PC-9 (cell line): ENCODE measurements around the gene ITM2C. TPM values are rescaled to one million over a fixed set of nuclear protein-coding genes. Genes with fewer than 3 reads are reported as not detected.

ENCODE experiments used
- BruUV-seq: library from RNA; stranded (reverse); fragments of 400-500 nt; replicated peaks from 2 replicates; lab custom pipeline; 2021; lab: Mats Ljungman, UMichigan
- CTCF ChIA-PET: fragments of 300-600 bp; sonication (Branson Sonifier 250); formaldehyde crosslinking; loops from one replicate; lab custom pipeline; 2022; ENCODE audit warnings: antibody characterized with exemption; lab: Charles Lee
- POLR2A ChIA-PET: fragments of 300-600 bp; sonication (Branson Sonifier 250); formaldehyde crosslinking; loops from one replicate; lab custom pipeline; 2022; ENCODE audit warnings: antibody characterized with exemption; ENCODE audit not compliant: unreplicated experiment; lab: Charles Lee
- DNase-seq, 2 experiments: peaks; one replicate each; pipeline versions ENCODE4 v3.0.0 to v3.0.0-alpha.2; 2015 to 2022; ENCODE audit warnings: mixed read lengths in 1 of 2
- H2AFZ ChIP-seq: fragments of 200-600 bp; sonication (generic); 2 replicates; pipeline ENCODE4 v1.8.1; 2017; ENCODE audit warnings: antibody characterized with exemption
- H3F3A ChIP-seq: fragments of 200-600 bp; sonication (generic); 2 replicates; pipeline ENCODE4 v1.8.1; 2017; ENCODE audit warnings: antibody characterized with exemption, mild to moderate bottlenecking, low read depth; ENCODE audit not compliant: insufficient read depth
- H3K27ac ChIP-seq: fragments of 200-600 bp; sonication (generic); 2 replicates; pipeline ENCODE4 v1.6.1; 2016; ENCODE audit warnings: mixed run types
- H3K27me3 ChIP-seq: fragments of 200-600 bp; sonication (generic); 2 replicates; pipeline ENCODE4 v1.6.1; 2016; ENCODE audit warnings: low read depth, mixed run types; ENCODE audit not compliant: insufficient read depth
- H3K36me3 ChIP-seq: fragments of 200-600 bp; sonication (generic); 2 replicates; pipeline ENCODE4 v1.6.1; 2016; ENCODE audit warnings: low read depth, mixed run types
- H3K4me1 ChIP-seq: fragments of 200-600 bp; sonication (generic); replicated peaks from 2 replicates; pipeline ENCODE4 v1.6.1; 2016; ENCODE audit warnings: mixed run types; ENCODE audit not compliant: insufficient read depth
- H3K4me2 ChIP-seq: fragments of 200-600 bp; sonication (generic); 2 replicates; pipeline ENCODE4 v1.6.1; 2017; ENCODE audit warnings: mixed run types
- H3K4me3 ChIP-seq: fragments of 200-600 bp; sonication (generic); 2 replicates; pipeline ENCODE4 v1.6.1; 2016; ENCODE audit warnings: mixed run types
- H3K79me2 ChIP-seq: fragments of 200-600 bp; sonication (generic); 2 replicates; pipeline ENCODE4 v1.6.1; 2017; ENCODE audit warnings: low read depth, mixed run types
- H3K9me2 ChIP-seq: fragments of 200-600 bp; sonication (generic); 2 replicates; pipeline ENCODE4 v1.8.1; 2017; ENCODE audit warnings: mild to moderate bottlenecking; ENCODE audit not compliant: insufficient read depth
- H3K9me3 ChIP-seq: fragments of 200-600 bp; sonication (generic); 2 replicates; pipeline ENCODE4 v1.8.1; 2016; ENCODE audit warnings: low read depth; ENCODE audit not compliant: insufficient read depth
- H4K20me1 ChIP-seq: fragments of 200-600 bp; sonication (generic); 2 replicates; pipeline ENCODE4 v1.8.1; 2017; ENCODE audit not compliant: insufficient read depth
- CTCF ChIP-seq: fragments of 200-600 bp; sonication (generic); conservative IDR thresholded peaks from 2 replicates; pipeline ENCODE4 v1.6.1; 2017; ENCODE audit warnings: mixed run types, antibody characterized with exemption, mild to moderate bottlenecking, moderate library complexity
- EZH2 ChIP-seq: fragments of 200-600 bp; sonication (generic); IDR thresholded peaks from 2 replicates; pipeline ENCODE4 v1.8.0; 2017; ENCODE audit warnings: antibody characterized with exemption, low read depth
- intact Hi-C: fragments of 100-400 bp; cut with micrococcal nuclease; formaldehyde crosslinking; loops from one replicate; pipeline ENCODE4 v1.10.0; 2022; ENCODE audit not compliant: unreplicated experiment
- total RNA-seq: library from RNA; stranded (reverse); gene quantifications from 2 replicates; pipeline ENCODE4 v1.2.3, GENCODE V29; 2021

Gene ITM2C
- total RNA-seq, 1 experiment from 2014 or later = 76.0 TPM

GRCh38 chr2:230899786-230900185, 35.0 kb downstream of the ITM2C start:
- ChIA-PET POLR2A (no interaction called here), CTCF (no interaction called here)
- Histone ChIP-seq H3K4me3 (no peak overlapping the region), H3K27me3 (peaks cover 41% of the 10 kb centered on the region), H3F3A (no peaks in the 10 kb centered on the region), H3K9me3 (no peaks in the 10 kb centered on the region), H3K9me2 (no peaks in the 10 kb centered on the region), H3K4me2 (no peak overlapping the region), H3K36me3 (no peaks in the 10 kb centered on the region), H3K4me1 (peaks cover 9% of the 10 kb centered on the region; the same call in 1 of the 2 replicates), H3K27ac (no peak overlapping the region), H3K79me2 (no peaks in the 10 kb centered on the region), H2AFZ (no peak overlapping the region), H4K20me1 (no peaks in the 10 kb centered on the region)
- BruUV-seq = no TSS peak
- DNase-seq = no peak
- no peak for TF ChIP-seq EZH2
- no peak for TF ChIP-seq CTCF
- intact Hi-C loops = no loop called here

GRCh38 chr2:230900336-230900995, 35.7 kb downstream of the ITM2C start:
- BruUV-seq = no TSS peak

GRCh38 chr2:230901006-230901405, 36.3 kb downstream of the ITM2C start:
- Histone ChIP-seq H2AFZ (no peak overlapping the region), H3K27ac (no peak overlapping the region), H3K36me3 (no peaks in the 10 kb centered on the region), H4K20me1 (no peaks in the 10 kb centered on the region), H3F3A (no peaks in the 10 kb centered on the region), H3K4me1 (0 out of 2 replicates have a peak, but pooled peaks cover 2% of the 10 kb centered on the region), H3K9me3 (no peaks in the 10 kb centered on the region), H3K4me2 (no peak overlapping the region), H3K4me3 (no peak overlapping the region), H3K79me2 (no peaks in the 10 kb centered on the region), H3K27me3 (peaks cover 41% of the 10 kb centered on the region), H3K9me2 (no peaks in the 10 kb centered on the region)
- intact Hi-C loops = no loop called here
- no TSS peak for BruUV-seq
- no peak for DNase-seq
- POLR2A ChIA-PET = no interaction called here
- TF ChIP-seq EZH2 (no peak), CTCF (no peak)
- CTCF ChIA-PET = no interaction called here

More at GRCh38 chr2:230900336-230900995, 35.7 kb downstream of the ITM2C start:
- Histone ChIP-seq H3K27ac (no peak overlapping the region), H3K36me3 (no peaks in the 10 kb centered on the region), H3F3A (no peaks in the 10 kb centered on the region), H3K4me1 (peaks cover 7% of the 10 kb centered on the region; the same call in 1 of the 2 replicates), H4K20me1 (no peaks in the 10 kb centered on the region), H3K9me2 (no peaks in the 10 kb centered on the region), H2AFZ (no peak overlapping the region), H3K27me3 (peaks cover 41% of the 10 kb centered on the region), H3K4me3 (no peak overlapping the region), H3K9me3 (no peaks in the 10 kb centered on the region), H3K4me2 (no peak overlapping the region), H3K79me2 (no peaks in the 10 kb centered on the region)
- CTCF ChIA-PET = no interaction called here
- POLR2A ChIA-PET = no interaction called here
- DNase-seq = no peak
- no peak for TF ChIP-seq EZH2
- TF ChIP-seq CTCF = no peak
- intact Hi-C loops = no loop called here
